CD8-positive, alpha-beta memory T cell (primary cell): Measurements from ENCODE around the gene ZSCAN16. TPM values are rescaled to one million over a fixed set of nuclear protein-coding genes. Genes with fewer than 3 reads are reported as not detected.

Source experiments
- CTCF ChIA-PET: fragments of 350-600 bp; sonication (Branson Sonifier 250); formaldehyde crosslinking; loops from one replicate; lab custom pipeline; 2021; ENCODE audit warnings: antibody characterized with exemption; lab: Charles Lee
- POLR2A ChIA-PET: fragments of 350-600 bp; sonication (Branson Sonifier 250); formaldehyde crosslinking; loops from one replicate; lab custom pipeline; 2021; ENCODE audit warnings: antibody characterized with exemption; lab: Charles Lee
- DNase-seq, 5 donors: peaks; one replicate each; pipeline versions ENCODE4 v3.0.0 to v3.0.0-alpha.2; 2020 to 2022; ENCODE audit warnings: mixed read lengths in 1 of 5
- H3K27ac ChIP-seq: one replicate; pipeline ENCODE4 v1.7.0; 2013; ENCODE audit warnings: low read depth, mild to moderate bottlenecking, low read length, moderate library complexity
- H3K27me3 ChIP-seq: 2 replicates; pipeline ENCODE4 v1.7.0; 2013; ENCODE audit warnings: low read length, mild to moderate bottlenecking; ENCODE audit not compliant: insufficient read depth, poor library complexity, severe bottlenecking
- H3K36me3 ChIP-seq: 2 replicates; pipeline ENCODE4 v1.7.0; 2013; ENCODE audit warnings: mild to moderate bottlenecking, low read length, moderate library complexity; ENCODE audit not compliant: insufficient read depth
- H3K4me1 ChIP-seq: 2 replicates; pipeline ENCODE4 v1.7.0; 2013; ENCODE audit warnings: mild to moderate bottlenecking, low read length, moderate library complexity; ENCODE audit not compliant: insufficient read depth
- H3K4me3 ChIP-seq: 2 replicates; pipeline ENCODE4 v1.7.0; 2013; ENCODE audit warnings: mild to moderate bottlenecking, low read length
- H3K9me3 ChIP-seq: 2 replicates; pipeline ENCODE4 v1.7.0; 2013; ENCODE audit warnings: mild to moderate bottlenecking, low read length
- H3K27ac Mint-ChIP-seq, 8 donors: one replicate each; pipeline ENCODE4 v1.8.0; 2020 to 2021; ENCODE audit warnings: mixed read lengths in 8 of 8, mild to moderate bottlenecking in 6 of 8, inconsistent platforms in 3 of 8, moderate library complexity in 3 of 8
- H3K27me3 Mint-ChIP-seq, 2 donors: one replicate each; pipeline ENCODE4 v1.8.0; 2020 to 2021; ENCODE audit warnings: mixed read lengths in 2 of 2, mild to moderate bottlenecking in 1 of 2, moderate library complexity in 1 of 2
- H3K36me3 Mint-ChIP-seq, 3 donors: one replicate each; pipeline ENCODE4 v1.8.0; 2020 to 2021; ENCODE audit warnings: mixed read lengths in 3 of 3, inconsistent platforms in 1 of 3, mild to moderate bottlenecking in 1 of 3
- H3K4me1 Mint-ChIP-seq, 3 donors: one replicate each; pipeline ENCODE4 v1.8.0; 2020 to 2021; ENCODE audit warnings: mixed read lengths in 3 of 3, inconsistent platforms in 1 of 3, mild to moderate bottlenecking in 1 of 3
- H3K4me3 Mint-ChIP-seq, 7 donors: one replicate each; pipeline ENCODE4 v1.8.0; 2020 to 2021; ENCODE audit warnings: mixed read lengths in 7 of 7, mild to moderate bottlenecking in 6 of 7, moderate library complexity in 4 of 7, inconsistent platforms in 2 of 7
- H3K9me3 Mint-ChIP-seq, 5 donors: one replicate each; pipeline ENCODE4 v1.8.0; 2020 to 2022; ENCODE audit warnings: mixed read lengths in 5 of 5, mild to moderate bottlenecking in 3 of 5, moderate library complexity in 2 of 5, inconsistent platforms in 1 of 5
- polyA plus RNA-seq: library from polyadenylated mRNA; unstranded; fragments of 300-500 nt; fragmentation: Illumina TruSeq; gene quantifications from one replicate; pipeline ENCODE4 v1.2.3, GENCODE V29; 2021
- total RNA-seq, 2 experiments: library from RNA; stranded (reverse); gene quantifications; one replicate each; pipeline ENCODE4 v1.2.3, GENCODE V29; 2021

The ZSCAN16 gene
- total and polyA plus RNA-seq, 3 experiments from 2014 or later, result 5.3 to 11.5 (median 5.8) TPM

DNA sequence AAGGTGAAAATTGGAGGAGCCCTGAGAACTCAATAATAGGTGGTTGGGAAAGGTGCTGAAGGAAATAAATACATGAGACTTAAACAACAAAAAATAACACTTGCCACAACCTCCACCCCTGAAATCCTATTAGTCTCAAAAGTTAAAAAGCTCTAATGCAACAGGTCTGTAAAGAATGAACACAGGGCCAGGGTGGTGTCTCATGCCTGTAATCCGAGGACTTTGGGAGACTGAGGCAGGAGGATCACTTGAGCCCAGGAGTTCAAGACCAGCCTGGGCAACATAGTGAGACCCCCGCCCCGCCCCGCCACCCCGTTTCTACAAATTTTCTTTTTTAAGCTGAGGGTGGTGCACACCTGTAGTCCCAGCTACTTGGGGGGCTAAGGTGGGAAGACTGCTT lies 16.2 kb downstream of the ZSCAN16 start:
- Mint-ChIP-seq H3K4me3 (peak overlapping the region; percentile 64 to 99 (median 95)), H3K36me3 (peaks cover 0 to 38% (median 9%) of the 10 kb centered on the region in 3 donors), H3K4me1 (peaks cover 67 to 81% (median 78%) of the 10 kb centered on the region in 3 donors), H3K27me3 (no peaks in the 10 kb centered on the region), H3K27ac (peak overlapping the region; percentile 54 to 98 (median 91)), H3K9me3 (no peaks in the 10 kb centered on the region)
- H3K4me3 ChIP-seq, result peak overlapping the region; percentile 32
- H3K27me3 ChIP-seq, result no peaks in the 10 kb centered on the region
- peaks cover 40% of the 10 kb centered on the region for H3K4me1 ChIP-seq
- no peak overlapping the region for H3K27ac ChIP-seq
- H3K36me3 ChIP-seq, result peaks cover 10% of the 10 kb centered on the region
- ChIA-PET POLR2A (interaction anchor here (0.5 to 2.7 kb wide), 6 partner anchors 10 to 1510 kb away, joined by 3 to 26 read pairs (median 4); partner anchors contain the start of genes ZKSCAN4, ZNF165 and ZSCAN16), CTCF (interaction anchor here (1.0 to 4.4 kb wide), 7 partner anchors 10 to 215 kb away, joined by 3 to 33 read pairs (median 5); partner anchors contain the start of genes ZSCAN16 and ZSCAN26)
- H3K9me3 ChIP-seq, result no peaks in the 10 kb centered on the region
- no peak for DNase-seq

- H3K36me3 ChIP-seq, result peaks cover 14% of the 10 kb centered on the region
- DNase-seq, result peak; percentile 61 to 84 (median 74)
- H3K27me3 ChIP-seq, result no peaks in the 10 kb centered on the region
- peaks cover 38% of the 10 kb centered on the region for H3K4me1 ChIP-seq
- peak within 1 kb of the TSS; percentile 89 for H3K4me3 ChIP-seq
- Mint-ChIP-seq H3K27ac (peak within 1 kb of the TSS; percentile 93 to 99 (median 96)), H3K9me3 (no peaks in the 10 kb centered on the region), H3K36me3 (peaks cover 0 to 43% (median 9%) of the 10 kb centered on the region in 3 donors), H3K4me1 (peaks cover 61 to 75% (median 72%) of the 10 kb centered on the region in 3 donors), H3K4me3 (peak within 1 kb of the TSS; percentile 95 to 99 (median 97)), H3K27me3 (no peaks in the 10 kb centered on the region)
- no peaks in the 10 kb centered on the region for H3K9me3 ChIP-seq
- CTCF ChIA-PET, result interaction anchor here (0.8 to 4.4 kb wide), 7 partner anchors 16 to 261 kb away, joined by 3 to 33 read pairs (median 5); partner anchors contain the start of genes ZSCAN16 and ZSCAN26
- peak within 1 kb of the TSS; percentile 77 for H3K27ac ChIP-seq
- POLR2A ChIA-PET, result interaction anchor here (0.6 to 2.7 kb wide), 13 partner anchors 11 to 277 kb away, joined by 3 to 26 read pairs (median 5); partner anchors contain the start of genes ZKSCAN3, ZKSCAN4, ZSCAN16 and ZSCAN26
Measured at GRCh38 chr6:28141500-28142329, 17.3 kb downstream of the ZSCAN16 start, which contains the start of gene ZKSCAN8. ZKSCAN8 (plus strand) TSS chr6:28141883; CDS start chr6:28148408, 6,525 bp downstream.

DNA sequence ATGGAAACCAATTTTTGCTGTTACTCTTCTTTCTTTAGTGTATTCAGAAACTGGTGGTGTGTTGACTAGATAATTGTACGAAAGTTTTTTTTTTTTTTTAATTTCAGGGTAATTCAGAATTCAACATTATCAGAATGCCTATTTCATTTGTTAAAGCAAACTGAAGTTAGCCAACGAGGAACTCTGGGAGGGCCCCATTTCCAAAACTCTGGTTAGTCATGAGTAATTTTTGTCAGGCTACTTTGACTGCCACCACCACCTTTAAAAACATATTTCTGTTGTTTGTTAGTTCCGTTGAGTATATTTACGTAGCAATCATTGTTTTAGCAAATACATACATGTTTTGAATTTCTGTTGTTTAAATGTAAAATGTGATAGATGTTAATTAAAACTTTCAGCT lies 18.0 kb downstream of the ZSCAN16 start:
- H3K4me1 ChIP-seq, result peaks cover 38% of the 10 kb centered on the region
- POLR2A ChIA-PET, result interaction anchor here (1.4 to 2.7 kb wide), 4 partner anchors 17 to 110 kb away, joined by 5 to 26 read pairs (median 8); partner anchors contain the start of genes ZKSCAN4 and ZSCAN16
- H3K4me1 Mint-ChIP-seq, result peaks cover 57 to 76% (median 70%) of the 10 kb centered on the region in 3 donors

DNA sequence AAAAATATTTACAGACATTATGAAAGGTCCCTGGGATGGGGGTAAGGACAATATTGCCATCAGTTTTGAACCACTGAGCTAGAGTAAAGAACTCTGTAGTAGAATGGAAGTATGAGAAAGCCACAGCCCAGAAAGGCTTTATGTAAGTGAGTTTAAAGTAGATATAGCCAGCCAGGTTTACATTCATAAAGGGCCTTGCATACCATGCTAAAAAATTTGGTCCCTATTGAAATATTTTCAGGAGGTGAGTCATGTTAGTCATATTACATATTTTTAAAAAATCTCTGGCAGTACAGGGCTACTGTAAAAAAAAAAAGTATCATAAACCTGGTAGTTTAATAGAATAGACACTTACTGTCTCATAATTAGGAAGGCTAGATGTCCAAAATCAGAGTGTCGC lies 20.8 kb downstream of the ZSCAN16 start:
- Mint-ChIP-seq H3K27me3 (no peaks in the 10 kb centered on the region), H3K4me1 (peaks cover 46 to 73% (median 65%) of the 10 kb centered on the region in 3 donors), H3K4me3 (peak overlapping the region in 2 of 7 donors; percentile 27 to 69), H3K9me3 (no peaks in the 10 kb centered on the region), H3K36me3 (peaks cover 8 to 64% (median 26%) of the 10 kb centered on the region in 3 donors), H3K27ac (peak overlapping the region in 1 of 8 donors; percentile 24)
- Histone ChIP-seq H3K27ac (no peak overlapping the region), H3K27me3 (no peaks in the 10 kb centered on the region), H3K4me1 (peaks cover 25% of the 10 kb centered on the region), H3K9me3 (no peaks in the 10 kb centered on the region), H3K36me3 (peaks cover 38% of the 10 kb centered on the region), H3K4me3 (no peak overlapping the region)
- POLR2A ChIA-PET, result no interaction called here
- CTCF ChIA-PET, result no interaction called here
- no peak for DNase-seq

More for the DNA sequence above, 18.0 kb downstream of the ZSCAN16 start:
- DNase-seq, result no peak
- H3K27me3 ChIP-seq, result no peaks in the 10 kb centered on the region
- Mint-ChIP-seq H3K27me3 (no peaks in the 10 kb centered on the region), H3K27ac (peak overlapping the region; percentile 78 to 99 (median 96)), H3K36me3 (peaks cover 0 to 39% (median 9%) of the 10 kb centered on the region in 3 donors), H3K4me3 (peak overlapping the region; percentile 95 to 99 (median 97)), H3K9me3 (no peaks in the 10 kb centered on the region)
- H3K9me3 ChIP-seq, result no peaks in the 10 kb centered on the region
- CTCF ChIA-PET, result interaction anchor here (2.0 to 4.4 kb wide), 2 partner anchors 124 to 213 kb away, joined by 6 to 33 read pairs; partner anchors contain the start of gene ZSCAN26
- H3K27ac ChIP-seq, result peak overlapping the region; percentile 77
- peaks cover 14% of the 10 kb centered on the region for H3K36me3 ChIP-seq
- H3K4me3 ChIP-seq, result peak overlapping the region; percentile 89

DNA sequence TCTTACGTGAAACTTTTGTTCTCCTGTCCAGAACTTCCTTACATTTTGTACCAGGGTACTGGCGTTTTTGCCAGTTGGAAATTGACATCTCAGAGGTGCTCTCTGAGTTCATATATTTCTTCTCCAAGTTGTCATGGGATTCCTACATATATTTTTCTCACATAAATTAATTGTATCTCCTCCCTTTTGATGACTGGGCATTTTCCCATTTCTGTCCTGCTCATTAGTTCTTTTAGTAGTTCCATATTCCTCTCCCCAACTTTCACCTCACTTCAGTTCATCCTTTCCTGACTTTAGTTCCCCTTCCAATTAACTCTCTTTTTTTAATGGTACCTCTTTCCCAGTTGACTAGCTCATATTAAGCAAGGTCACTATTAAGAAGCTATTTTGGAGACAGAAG lies 28.1 kb downstream of the ZSCAN16 start:
- no peak for DNase-seq
- H3K36me3 Mint-ChIP-seq, result peaks cover 51 to 96% (median 61%) of the 10 kb centered on the region in 3 donors
- no peak overlapping the region for H3K4me3 ChIP-seq
- H3K27ac ChIP-seq, result no peak overlapping the region
- H3K4me1 ChIP-seq, result no peaks in the 10 kb centered on the region
- H3K4me3 Mint-ChIP-seq, result no peak overlapping the region
- H3K27me3 ChIP-seq, result no peaks in the 10 kb centered on the region
- ChIA-PET POLR2A (no interaction called here), CTCF (interaction anchor here (0.6 kb wide), 1 partner anchor 196 kb away, joined by 3 read pairs; no protein-coding TSS in a partner anchor)
- no peaks in the 10 kb centered on the region for H3K27me3 Mint-ChIP-seq
- H3K9me3 Mint-ChIP-seq, result no peaks in the 10 kb centered on the region
- no peak overlapping the region for H3K27ac Mint-ChIP-seq
- H3K36me3 ChIP-seq, result peaks cover 50% of the 10 kb centered on the region
- H3K9me3 ChIP-seq, result no peaks in the 10 kb centered on the region
- H3K4me1 Mint-ChIP-seq, result peaks cover 5 to 13% (median 12%) of the 10 kb centered on the region in 3 donors

GRCh38 chr6:28153546-28153945 lies 29.1 kb downstream of the ZSCAN16 start:
- Histone ChIP-seq H3K36me3 (peaks cover 40% of the 10 kb centered on the region), H3K27ac (no peak overlapping the region), H3K9me3 (no peaks in the 10 kb centered on the region), H3K27me3 (no peaks in the 10 kb centered on the region), H3K4me1 (no peaks in the 10 kb centered on the region), H3K4me3 (no peak overlapping the region)
- no peak overlapping the region for H3K27ac Mint-ChIP-seq
- H3K36me3 Mint-ChIP-seq, result peaks cover 58 to 94% (median 59%) of the 10 kb centered on the region in 3 donors
- no peak for DNase-seq
- ChIA-PET POLR2A (interaction anchor here (0.5 kb wide), 1 partner anchor 96 kb away, joined by 3 read pairs; no protein-coding TSS in a partner anchor), CTCF (no interaction called here)
- peaks cover 0 to 7% (median 6%) of the 10 kb centered on the region in 3 donors for H3K4me1 Mint-ChIP-seq
- no peak overlapping the region for H3K4me3 Mint-ChIP-seq
- H3K27me3 Mint-ChIP-seq, result no peaks in the 10 kb centered on the region
- H3K9me3 Mint-ChIP-seq, result no peaks in the 10 kb centered on the region

- peaks cover 0 to 4% (median 1%) of the 10 kb centered on the region in 3 donors for H3K4me1 Mint-ChIP-seq
- ChIA-PET CTCF (interaction anchor here (0.7 kb wide), 1 partner anchor 14 kb away, joined by 3 read pairs; no protein-coding TSS in a partner anchor), POLR2A (no interaction called here)
- no peaks in the 10 kb centered on the region for H3K9me3 ChIP-seq
- no peak overlapping the region for H3K27ac ChIP-seq
- no peak overlapping the region for H3K4me3 ChIP-seq
- peaks cover 32% of the 10 kb centered on the region for H3K36me3 ChIP-seq
- peak overlapping the region in 1 of 8 donors; percentile 83 for H3K27ac Mint-ChIP-seq
- no peaks in the 10 kb centered on the region for H3K27me3 Mint-ChIP-seq
- H3K27me3 ChIP-seq, result no peaks in the 10 kb centered on the region
- H3K4me3 Mint-ChIP-seq, result no peak overlapping the region
- H3K9me3 Mint-ChIP-seq, result no peaks in the 10 kb centered on the region
- H3K4me1 ChIP-seq, result no peaks in the 10 kb centered on the region
- H3K36me3 Mint-ChIP-seq, result peaks cover 58 to 92% (median 59%) of the 10 kb centered on the region in 3 donors
- DNase-seq, result no peak
Measured at GRCh38 chr6:28154357-28154756, 29.9 kb downstream of the ZSCAN16 start.
